OCI-LY7 (cell line): ENCODE results near the gene LRRC8D. TPM values are rescaled to one million over a fixed set of nuclear protein-coding genes. Genes with fewer than 3 reads are reported as not detected.

Experiments used
- BruUV-seq: library from RNA; stranded (reverse); fragments of 400-500 nt; replicated peaks from 2 replicates; lab custom pipeline; 2021; lab: Mats Ljungman, UMichigan
- CTCF ChIA-PET: fragments of 300-600 bp; sonication (Branson Sonifier 250); formaldehyde crosslinking; loops from one replicate; lab custom pipeline; 2022; ENCODE audit warnings: antibody characterized with exemption; ENCODE audit not compliant: unreplicated experiment; lab: Charles Lee
- POLR2A ChIA-PET: fragments of 300-600 bp; sonication (Branson Sonifier 250); formaldehyde crosslinking; loops from one replicate; lab custom pipeline; 2022; ENCODE audit warnings: antibody characterized with exemption; lab: Charles Lee
- DNase-seq: peaks from one replicate; pipeline ENCODE4 v3.0.0-alpha.2; 2015; ENCODE audit warnings: low spot score
- H2AFZ ChIP-seq: fragments of 200-600 bp; sonication (generic), shearing (Covaris generic); 2 replicates; pipeline ENCODE4 v1.6.1; 2014; ENCODE audit warnings: mild to moderate bottlenecking, antibody characterized with exemption, low read length, moderate library complexity
- H3K27ac ChIP-seq: fragments of 200-600 bp; sonication (generic); 2 replicates; pipeline ENCODE4 v1.5.1; 2014; ENCODE audit warnings: mixed run types, low read depth, mild to moderate bottlenecking, moderate library complexity, low read length, inconsistent platforms; ENCODE audit not compliant: poor library complexity, severe bottlenecking
- H3K36me3 ChIP-seq: fragments of 200-600 bp; sonication (generic); 2 replicates; pipeline ENCODE4 v1.6.1; 2014; ENCODE audit warnings: mild to moderate bottlenecking, antibody characterized with exemption, low read length, moderate library complexity, mixed read lengths; ENCODE audit not compliant: insufficient read depth
- H3K4me1 ChIP-seq: fragments of 200-600 bp; sonication (generic); 2 replicates; pipeline ENCODE4 v1.5.1; 2014; ENCODE audit warnings: mild to moderate bottlenecking, low read length; ENCODE audit not compliant: insufficient read depth, poor library complexity, severe bottlenecking
- H3K4me2 ChIP-seq: fragments of 200-600 bp; sonication (generic); 2 replicates; pipeline ENCODE4 v1.6.1; 2014; ENCODE audit warnings: mild to moderate bottlenecking, low read length
- H3K4me3 ChIP-seq: fragments of 200-600 bp; sonication (generic); 2 replicates; pipeline ENCODE4 v1.5.1; 2014; ENCODE audit warnings: mild to moderate bottlenecking, low read depth, low read length; ENCODE audit not compliant: poor library complexity, severe bottlenecking
- H3K79me2 ChIP-seq: fragments of 200-600 bp; sonication (generic); 2 replicates; pipeline ENCODE4 v1.6.1; 2016; ENCODE audit warnings: low read depth, mild to moderate bottlenecking, low read length, moderate library complexity, mixed read lengths; ENCODE audit not compliant: insufficient read depth
- H3K9me2 ChIP-seq: fragments of 200-600 bp; sonication (generic); 2 replicates; pipeline ENCODE4 v1.6.1; 2016; ENCODE audit warnings: mild to moderate bottlenecking, low read length, mixed read lengths; ENCODE audit not compliant: insufficient read depth
- H3K9me3 ChIP-seq: fragments of 200-600 bp; sonication (generic); 2 replicates; pipeline ENCODE4 v1.6.1; 2014; ENCODE audit warnings: mild to moderate bottlenecking, mixed run types, low read length, mixed read lengths
- H4K20me1 ChIP-seq: fragments of 200-600 bp; sonication (generic); 2 replicates; pipeline ENCODE4 v1.6.1; 2014; ENCODE audit warnings: mild to moderate bottlenecking, antibody characterized with exemption, low read length, moderate library complexity, mixed read lengths; ENCODE audit not compliant: insufficient read depth
- CTCF ChIP-seq: fragments of 200-600 bp; sonication (generic); conservative IDR thresholded peaks from 2 replicates; pipeline ENCODE4 v1.5.1; 2014; ENCODE audit warnings: mild to moderate bottlenecking, antibody characterized with exemption, low read length, moderate library complexity, mixed read lengths
- EZH2phosphoT487 ChIP-seq: fragments of 200-600 bp; sonication (generic); IDR thresholded peaks from 2 replicates; pipeline ENCODE4 v1.6.1; 2018; ENCODE audit warnings: low read depth, borderline replicate concordance, mild to moderate bottlenecking, mixed run types, antibody characterized with exemption, low read length, moderate library complexity, mixed read lengths
- intact Hi-C: fragments of 100-400 bp; cut with micrococcal nuclease; formaldehyde crosslinking; loops from one replicate; pipeline ENCODE4 v1.10.0; 2022; ENCODE audit not compliant: unreplicated experiment
- total RNA-seq, 2 experiments: library from RNA; depleted of rRNA in 1 of 2; stranded (reverse); fragments of >200 nt in 1 of 2; shearing (Covaris generic) in 1 of 2; gene quantifications; 2 replicates each; pipeline ENCODE4 v1.2.3, GENCODE V29; 2014 to 2022

The LRRC8D gene
- total RNA-seq, 2 experiments from 2014 or later: 23.8 to 37.1 TPM

GRCh38 chr1:89918127-89918793 is 97.4 kb downstream of the LRRC8D start:
- TF ChIP-seq CTCF (no peak), EZH2phosphoT487 (no peak)
- Histone ChIP-seq H4K20me1 (no peaks in the 10 kb centered on the region), H3K36me3 (peaks cover 14% of the 10 kb centered on the region), H3K4me2 (no peak overlapping the region), H3K9me3 (peaks cover 10% of the 10 kb centered on the region; the same call in 1 of the 2 replicates), H3K79me2 (no peaks in the 10 kb centered on the region), H3K9me2 (no peaks in the 10 kb centered on the region), H3K4me3 (no peak overlapping the region), H3K27ac (no peak overlapping the region), H3K4me1 (peaks cover under 1% of the 10 kb centered on the region), H2AFZ (no peak overlapping the region)
- ChIA-PET POLR2A (interaction anchor here (0.6 to 2.3 kb wide), 3 partner anchors 12 to 1663 kb away, joined by 3 to 10 read pairs (median 3); no protein-coding TSS in a partner anchor), CTCF (no interaction called here)
- DNase-seq: no peak
- intact Hi-C loops: loop anchor here (2.0 kb wide), 1 partner anchor 19 kb away; no protein-coding TSS in a partner anchor
- no TSS peak for BruUV-seq

- Histone ChIP-seq H4K20me1 (no peaks in the 10 kb centered on the region), H2AFZ (no peak overlapping the region), H3K9me2 (no peaks in the 10 kb centered on the region), H3K4me2 (no peak overlapping the region), H3K4me3 (no peak overlapping the region), H3K4me1 (no peaks in the 10 kb centered on the region), H3K27ac (no peak overlapping the region), H3K36me3 (peaks cover 20% of the 10 kb centered on the region), H3K9me3 (peaks cover 16% of the 10 kb centered on the region; the same call in 1 of the 2 replicates), H3K79me2 (no peaks in the 10 kb centered on the region)
- ChIA-PET POLR2A (interaction anchor here (0.5 to 2.3 kb wide), 3 partner anchors 11 to 120 kb away, joined by 3 to 10 read pairs (median 3); no protein-coding TSS in a partner anchor), CTCF (no interaction called here)
- BruUV-seq: no TSS peak
- intact Hi-C loops: loop anchor here (2.0 kb wide), 1 partner anchor 20 kb away; no protein-coding TSS in a partner anchor
- TF ChIP-seq CTCF (no peak), EZH2phosphoT487 (no peak)
- DNase-seq: no peak
Observed at GRCh38 chr1:89918794-89919155, 97.9 kb downstream of the LRRC8D start.

- ChIA-PET CTCF (no interaction called here), POLR2A (interaction anchor here (0.5 to 2.3 kb wide), 6 partner anchors 9 to 362 kb away, joined by 3 to 10 read pairs (median 3); no protein-coding TSS in a partner anchor)
- Histone ChIP-seq H3K4me2 (no peak overlapping the region), H3K79me2 (no peaks in the 10 kb centered on the region), H3K27ac (no peak overlapping the region), H3K4me3 (no peak overlapping the region), H3K9me3 (peaks cover 16% of the 10 kb centered on the region; the same call in 1 of the 2 replicates), H3K36me3 (peaks cover 24% of the 10 kb centered on the region), H3K4me1 (no peaks in the 10 kb centered on the region), H4K20me1 (no peaks in the 10 kb centered on the region), H2AFZ (no peak overlapping the region), H3K9me2 (no peaks in the 10 kb centered on the region)
- no TSS peak for BruUV-seq
- intact Hi-C loops: loop anchor here (2.0 kb wide), 1 partner anchor 20 kb away; no protein-coding TSS in a partner anchor
- no peak for DNase-seq
- TF ChIP-seq CTCF: no peak
- no peak for TF ChIP-seq EZH2phosphoT487
Observed at GRCh38 chr1:89919174-89919573, 98.3 kb downstream of the LRRC8D start.
